HepG2 (cell line): ENCODE measurements around the gene PPIP5K2. TPM values are rescaled to one million over a fixed set of nuclear protein-coding genes. Genes with fewer than 3 reads are reported as not detected.

Experiments
- ATAC-seq: fragments of 200-7000 bp; cut with Tn5 transposase; 3 replicates; pipeline ENCODE4 v1.9.1; 2020; ENCODE audit warnings: mild to moderate bottlenecking, moderate library complexity
- BruUV-seq: library from RNA; stranded (reverse); fragments of 400-500 nt; replicated peaks from 2 replicates; lab custom pipeline; 2021; lab: Mats Ljungman, UMichigan
- CTCF ChIA-PET: fragments of 300-600 bp; formaldehyde crosslinking; extraction: SDS; loops from one replicate; lab custom pipeline; 2021; ENCODE audit warnings: low total read pairs, inconsistent platforms, low intra/inter-chr PET ratio; lab: Yijun Ruan, JAX
- POLR2A ChIA-PET: fragments of 350-600 bp; sonication (Branson Sonifier 250); formaldehyde crosslinking; loops from one replicate; lab custom pipeline; 2020; ENCODE audit warnings: antibody characterized with exemption, inconsistent platforms; lab: Yijun Ruan, JAX
- DNase-seq: peaks from one replicate; pipeline ENCODE4 v3.0.0-alpha.2; 2015; ENCODE audit warnings: low spot score
- FAIRE-seq: peaks from 3 replicates; lab custom pipeline; 2011; peaks lifted over from hg19 to GRCh38; lab: Jason Lieb, UNC
- H2AFZ ChIP-seq: one replicate; pipeline ENCODE4 v1.6.1; 2011; ENCODE audit warnings: low read length, inconsistent platforms
- H3K27ac ChIP-seq: fragments of 300-600 bp; 3 replicates; pipeline ENCODE4 v1.8.0; 2011; ENCODE audit warnings: mixed run types, mild to moderate bottlenecking, mixed read lengths, low read length, inconsistent platforms; ENCODE audit not compliant: insufficient read depth; ENCODE audit errors: extremely low read length
- H3K27me3 ChIP-seq, 2 experiments: fragments of 200-600 bp in 1 of 2; 2 replicates in 1 of 2; 3 replicates in 1 of 2; pipeline versions ENCODE4 v1.6.0 to v1.8.0; 2011; ENCODE audit warnings: low read length in 2 of 2, mild to moderate bottlenecking in 2 of 2, moderate library complexity in 2 of 2, inconsistent platforms in 1 of 2; ENCODE audit not compliant: insufficient read depth in 2 of 2, control insufficient read depth in 1 of 2
- H3K36me3 ChIP-seq, 2 experiments: fragments of 200-600 bp in 1 of 2; replicated peaks in 1 of 2; 2 replicates in 1 of 2; 3 replicates in 1 of 2; pipeline versions ENCODE4 v1.5.1 to v1.8.0; 2011; ENCODE audit warnings: low read length in 2 of 2, inconsistent platforms in 1 of 2; ENCODE audit not compliant: insufficient read depth in 2 of 2, control insufficient read depth in 1 of 2
- H3K4me1 ChIP-seq: 2 replicates; pipeline ENCODE4 v1.5.1; 2012; ENCODE audit warnings: low read length, inconsistent platforms; ENCODE audit not compliant: insufficient read depth
- H3K4me2 ChIP-seq: 2 replicates; pipeline ENCODE4 v1.6.0; 2011; ENCODE audit warnings: low read depth, low read length, inconsistent platforms
- H3K4me3 ChIP-seq, 3 experiments: fragments of 200-600 bp in 1 of 3; sonication (generic), shearing (Covaris generic) in 1 of 3; replicated peaks in 1 of 3; 2 replicates each; pipeline ENCODE4 v1.5.1; 2011 to 2016; ENCODE audit warnings: low read length in 3 of 3, inconsistent platforms in 2 of 3, low read depth in 2 of 3, mild to moderate bottlenecking in 2 of 3, control low read depth in 1 of 3, mixed read lengths in 1 of 3; ENCODE audit not compliant: insufficient read depth in 1 of 3
- H3K79me2 ChIP-seq: one replicate; pipeline ENCODE4 v1.6.1; 2011; ENCODE audit warnings: low read length, inconsistent platforms; ENCODE audit not compliant: insufficient read depth
- H3K9ac ChIP-seq: 2 replicates; pipeline ENCODE4 v1.6.0; 2011; ENCODE audit warnings: mild to moderate bottlenecking, low read depth, low read length, inconsistent platforms; ENCODE audit not compliant: insufficient read depth
- H3K9me3 ChIP-seq: 2 replicates; pipeline ENCODE4 v1.5.1; 2012; ENCODE audit warnings: mild to moderate bottlenecking, low read length
- H4K20me1 ChIP-seq: 2 replicates; pipeline ENCODE4 v1.6.0; 2011; ENCODE audit warnings: inconsistent platforms, mild to moderate bottlenecking, low read length, moderate library complexity; ENCODE audit not compliant: insufficient read depth
- ATRX ChIP-seq: sonication (generic); formaldehyde crosslinking; IDR thresholded peaks from 2 replicates; pipeline ENCODE4 v1.4.0; 2020; ENCODE audit warnings: missing genetic modification reagents, borderline replicate concordance
- BHLHE40 ChIP-seq: IDR thresholded peaks from 2 replicates; pipeline ENCODE4 v1.6.1; 2011; ENCODE audit warnings: low read length, improper control_type of control experiment
- CEBPG ChIP-seq: IDR thresholded peaks from 2 replicates; pipeline ENCODE4 v1.6.1; 2016
- MBNL3 ChIP-seq: fragments of 250-450 bp; sonication (Bioruptor Pico); conservative IDR thresholded peaks from 2 replicates; pipeline ENCODE4 v1.8.0; 2022; ENCODE audit warnings: mild to moderate bottlenecking, inconsistent platforms
- PTBP1 ChIP-seq: fragments of 200-400 bp; formaldehyde crosslinking; IDR thresholded peaks from 2 replicates; pipeline ENCODE4 v1.6.1; 2018; ENCODE audit warnings: low read length, low read depth; ENCODE audit not compliant: poor library complexity, severe bottlenecking
- TBX2 ChIP-seq: sonication (generic); formaldehyde crosslinking; IDR thresholded peaks from 2 replicates; pipeline ENCODE4 v1.5.0; 2020; ENCODE audit warnings: missing genetic modification reagents, mild to moderate bottlenecking, borderline replicate concordance
- ZBTB1 ChIP-seq: sonication (generic); formaldehyde crosslinking; IDR thresholded peaks from 2 replicates; pipeline ENCODE4 v1.4.0; 2020; ENCODE audit warnings: missing genetic modification reagents, borderline replicate concordance
- ZNF235 ChIP-seq: sonication (generic); formaldehyde crosslinking; IDR thresholded peaks from 2 replicates; pipeline ENCODE4 v1.8.1; 2023; ENCODE audit warnings: mild to moderate bottlenecking, missing genetic modification reagents, borderline replicate concordance
- ZNF24 ChIP-seq: fragments of 450-650 bp; IDR thresholded peaks from 2 replicates; pipeline ENCODE4 v1.6.1; 2017; ENCODE audit warnings: antibody characterized with exemption, mild to moderate bottlenecking
- ZNF460 ChIP-seq: sonication (generic); formaldehyde crosslinking; IDR thresholded peaks from 2 replicates; pipeline ENCODE4 v1.5.1; 2020; ENCODE audit warnings: missing genetic modification reagents, mild to moderate bottlenecking, borderline replicate concordance
- ZNF746 ChIP-seq: sonication (generic); formaldehyde crosslinking; IDR thresholded peaks from 2 replicates; pipeline ENCODE4 v1.8.0; 2022; ENCODE audit warnings: mild to moderate bottlenecking, missing genetic modification reagents
- ZNF770 ChIP-seq: sonication (generic); formaldehyde crosslinking; IDR thresholded peaks from 2 replicates; pipeline ENCODE4 v1.5.0; 2020; ENCODE audit warnings: mild to moderate bottlenecking, missing genetic modification reagents
- in situ Hi-C: cut with HindIII; loops from 2 replicates; pipeline ENCODE4 v1.10.0; 2017; ENCODE audit warnings: low pct_unique_long_range_greater_than_20kb; ENCODE audit not compliant: extremely low pct_ligation_motif_present
- intact Hi-C: fragments of 100-400 bp; cut with micrococcal nuclease; formaldehyde crosslinking; loops from one replicate; pipeline ENCODE4 v1.10.0; 2022; ENCODE audit not compliant: unreplicated experiment
- polyA plus RNA-seq, 8 experiments: library from polyadenylated mRNA; depleted of rRNA in 3 of 8; stranded (reverse) in 7 of 8; unstranded in 1 of 8; fragments of >200 nt; fragmentation: Illumina TruSeq in 4 of 8; extraction: Trizol in 4 of 8; gene quantifications; 2 replicates each; pipeline versions ENCODE4 v1.2.1 to v1.2.3, GENCODE V29; 2011 to 2016; ENCODE audit warnings: low read depth in 4 of 8, missing spikeins in 1 of 8, mixed read lengths in 1 of 8; ENCODE audit not compliant: insufficient read depth in 1 of 8
- total RNA-seq, 5 experiments: library from RNA; depleted of rRNA; stranded (reverse); fragments of >200 nt; fragmentation: Illumina TruSeq; extraction: Trizol; gene quantifications; 2 replicates each; pipeline ENCODE4 v1.2.3, GENCODE V29; 2016; ENCODE audit warnings: low read depth in 1 of 5

PPIP5K2 gene
- total and polyA plus RNA-seq, 2 of the 13 experiments (the other 11 are each of a cell fraction or from before 2014, with no cell fraction given) = 19.7 to 45.6 TPM

DNA sequence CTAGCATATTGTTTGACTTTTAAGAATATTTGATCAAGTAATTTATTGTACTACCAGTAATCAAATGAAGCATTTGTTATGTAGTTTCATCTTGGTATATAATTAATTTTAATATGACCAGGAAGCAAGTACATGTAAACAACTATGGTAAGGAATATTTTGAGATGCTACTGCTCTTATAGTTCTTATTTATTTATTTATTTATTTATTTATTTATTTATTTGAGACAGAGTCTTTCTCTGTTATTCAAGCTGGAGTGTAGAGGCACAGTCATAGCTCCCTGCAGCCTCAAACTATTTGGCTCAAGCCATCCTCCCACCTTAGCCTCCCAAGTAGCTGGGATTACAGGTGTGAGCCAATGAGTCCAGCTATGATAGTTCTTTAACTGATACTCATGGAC, 8.1 kb downstream of the PPIP5K2 start:
- Histone ChIP-seq H3K9ac (no peak overlapping the region), H3K27ac (no peak overlapping the region), H3K4me2 (no peak overlapping the region), H4K20me1 (no peaks in the 10 kb centered on the region), H3K79me2 (peaks cover 9% of the 10 kb centered on the region)
- in situ Hi-C loops = no loop called here
- intact Hi-C loops = no loop called here
- POLR2A ChIA-PET = no interaction called here
- DNase-seq (no peak), FAIRE-seq (no peak)
- TF ChIP-seq TBX2 (CRISPR knock-in tag) = no peak
- TF ChIP-seq ZBTB1 (CRISPR knock-in tag) = no peak
- TF ChIP-seq ZNF460 = no peak
- no peak for TF ChIP-seq MBNL3
- no peak for TF ChIP-seq ZNF24
- TF ChIP-seq BHLHE40 = no peak
- TF ChIP-seq ZNF770 (CRISPR knock-in tag) = no peak
- TF ChIP-seq ZNF746 (CRISPR knock-in tag) = no peak
- no peak for TF ChIP-seq ZNF235 (CRISPR knock-in tag)
- TF ChIP-seq CEBPG (CRISPR knock-in tag) = no peak
- TF ChIP-seq ATRX = no peak
- no peak for TF ChIP-seq PTBP1
- TF ChIP-seq, all 625 proteins: peak for 0
- Histone ChIP-seq H3K27me3 (no peaks in the 10 kb centered on the region), H2AFZ (no peak overlapping the region), H3K9me3 (no peaks in the 10 kb centered on the region), H3K36me3 (no peaks in the 10 kb centered on the region), H3K4me1 (0 out of 2 replicates have a peak, but pooled peaks cover under 1% of the 10 kb centered on the region), H3K4me3 (no peak overlapping the region)
- BruUV-seq = no TSS peak
- CTCF ChIA-PET = no interaction called here
- ATAC-seq = no peak
